Lower leg skin (tissue), 3 donors: ENCODE results near the gene SNX18.

Experiments
- CTCF ChIP-seq, 3 donors: fragments of 450-650 bp; IDR thresholded peaks; one replicate each; pipeline ENCODE4 v1.5.1; 2016; ENCODE audit warnings: antibody characterized with exemption in 3 of 3, mild to moderate bottlenecking in 3 of 3, moderate library complexity in 2 of 3
- POLR2A ChIP-seq, 2 donors: fragments of 450-650 bp; IDR thresholded peaks; one replicate each; pipeline ENCODE4 v1.6.1; 2016 to 2017; ENCODE audit warnings: antibody characterized with exemption in 2 of 2, mild to moderate bottlenecking in 1 of 2, moderate library complexity in 1 of 2

- no peak for TF ChIP-seq CTCF (IDR thresholded peaks at IDR 0.05)
- no peak for TF ChIP-seq POLR2A (IDR thresholded peaks at IDR 0.05)
These were observed 1.9 kb upstream of the SNX18 start for GRCh38 chr5:54515634-54516033.
